HG02763 (cell line): ENCODE measurements around the gene SRGAP1.
"Not testable (repeated sequence)": the region's sequence is repeated elsewhere in the genome, so short reads cannot be mapped to it uniquely, and the experiment has no call there.

Source experiments
- ATAC-seq: cut with Tn5 transposase; IDR thresholded peaks from one replicate; pipeline ENCODE4 v1.9.1; 2021; ENCODE audit warnings: mild to moderate bottlenecking, moderate library complexity; ENCODE audit not compliant: unreplicated experiment

SRGAP1 gene

GRCh38 chr12:63997198-63997597, 152.7 kb downstream of the SRGAP1 start:
- no peak for ATAC-seq

- ATAC-seq, result no peak
Observed at GRCh38 chr12:63998584-63998983, 154.1 kb downstream of the SRGAP1 start.

- ATAC-seq, result no peak
Observed at GRCh38 chr12:63999853-64000252, 155.4 kb downstream of the SRGAP1 start.

- no peak for ATAC-seq
Observed at GRCh38 chr12:64001439-64001838, 156.9 kb downstream of the SRGAP1 start.

GRCh38 chr12:64004641-64005040, 160.1 kb downstream of the SRGAP1 start:
- no peak for ATAC-seq

- no peak for ATAC-seq
Observed at GRCh38 chr12:64006211-64006825, 161.8 kb downstream of the SRGAP1 start.

GRCh38 chr12:64007853-64008252, 163.4 kb downstream of the SRGAP1 start:
- ATAC-seq, result no peak

- no peak for ATAC-seq
Observed at GRCh38 chr12:64008596-64008995, 164.1 kb downstream of the SRGAP1 start.

GRCh38 chr12:64009321-64010068, 165.0 kb downstream of the SRGAP1 start:
- peak; percentile 45 for ATAC-seq

GRCh38 chr12:64010069-64010686, 165.7 kb downstream of the SRGAP1 start:
- ATAC-seq, result peak; percentile 81

- ATAC-seq, result no peak
Observed at GRCh38 chr12:64016521-64016920, 172.0 kb downstream of the SRGAP1 start.

GRCh38 chr12:64018116-64018515, 173.6 kb downstream of the SRGAP1 start:
- not testable (repeated sequence) for ATAC-seq

- no peak for ATAC-seq
Observed at GRCh38 chr12:64018524-64018923, 174.0 kb downstream of the SRGAP1 start.

GRCh38 chr12:64019101-64019500, 174.6 kb downstream of the SRGAP1 start:
- ATAC-seq, result no peak

- no peak for ATAC-seq
Observed at GRCh38 chr12:64019654-64020053, 175.2 kb downstream of the SRGAP1 start.

- no peak for ATAC-seq
Observed at GRCh38 chr12:64025174-64025958, 180.9 kb downstream of the SRGAP1 start.

GRCh38 chr12:64027311-64027710, 182.8 kb downstream of the SRGAP1 start:
- no peak for ATAC-seq

- no peak for ATAC-seq
Observed at GRCh38 chr12:64028541-64028940, 184.0 kb downstream of the SRGAP1 start.

GRCh38 chr12:64029013-64029857, 184.7 kb downstream of the SRGAP1 start:
- no peak for ATAC-seq

- ATAC-seq, result no peak
Observed at GRCh38 chr12:64030155-64030554, 185.7 kb downstream of the SRGAP1 start.
